SK-N-SH (cell line): Measurements from ENCODE around the gene GID4. TPM values are rescaled to one million over a fixed set of nuclear protein-coding genes. Genes with fewer than 3 reads are reported as not detected.
A peak's percentile ranks its signal among the peaks of the same experiment; 100 is the strongest.

Source experiments
- CTCF ChIA-PET: fragments of 300-600, 350-600 bp; formaldehyde crosslinking; extraction: SDS; loops from one replicate; lab custom pipeline; 2021; lab: Yijun Ruan, JAX
- POLR2A ChIA-PET: fragments of 350-600 bp; sonication (Branson Sonifier 250); formaldehyde crosslinking; extraction: SDS; loops from one replicate; lab custom pipeline; 2020; ENCODE audit warnings: antibody characterized with exemption, inconsistent platforms; lab: Yijun Ruan, JAX
- DNase-seq: peaks from one replicate; pipeline ENCODE4 v3.0.0; 2012
- H2AFZ ChIP-seq: fragments of 200-600 bp; sonication (generic); 2 replicates; pipeline ENCODE4 v1.8.1; 2016; ENCODE audit warnings: antibody characterized with exemption, mild to moderate bottlenecking, low read depth
- H3F3A ChIP-seq: fragments of 200-600 bp; sonication (generic); replicated peaks from 2 replicates; pipeline ENCODE3; 2016; ENCODE audit warnings: antibody characterized with exemption, mild to moderate bottlenecking; ENCODE audit not compliant: insufficient read depth
- H3K27ac ChIP-seq, 2 experiments: fragments of 200-500 bp in 1 of 2; fragments of 200-600 bp in 1 of 2; sonication (Bioruptor generic) in 1 of 2; sonication (generic), shearing (Covaris generic) in 1 of 2; 2 replicates each; pipeline versions ENCODE4 v1.5.1 to v1.6.1; 2014 to 2016; ENCODE audit warnings: low read depth in 2 of 2, inconsistent platforms in 1 of 2, low read length in 1 of 2, mild to moderate bottlenecking in 1 of 2, mixed read lengths in 1 of 2
- H3K27me3 ChIP-seq: fragments of 200-600 bp; sonication (generic), shearing (Covaris generic); 2 replicates; pipeline ENCODE4 v1.6.1; 2016; ENCODE audit warnings: mixed run types; ENCODE audit not compliant: insufficient read depth
- H3K36me3 ChIP-seq, 2 experiments: fragments of 200-500 bp in 1 of 2; fragments of 200-600 bp in 1 of 2; sonication (Bioruptor generic) in 1 of 2; sonication (generic) in 1 of 2; replicated peaks in 1 of 2; 2 replicates each; pipeline versions ENCODE3 to v1.5.1; 2014 to 2016; ENCODE audit warnings: low read length in 1 of 2, mild to moderate bottlenecking in 1 of 2; ENCODE audit not compliant: insufficient read depth in 2 of 2, control insufficient read depth in 1 of 2
- H3K4me1 ChIP-seq, 2 experiments: fragments of 200-500 bp in 1 of 2; fragments of 200-600 bp in 1 of 2; sonication (Bioruptor generic) in 1 of 2; sonication (generic), shearing (Covaris generic) in 1 of 2; 2 replicates each; pipeline versions ENCODE4 v1.5.1 to v1.6.1; 2014 to 2016; ENCODE audit warnings: low read depth in 1 of 2, low read length in 1 of 2, mixed run types in 1 of 2; ENCODE audit not compliant: insufficient read depth in 2 of 2, control insufficient read depth in 1 of 2
- H3K4me2 ChIP-seq: fragments of 200-600 bp; sonication (generic), shearing (Covaris generic); 2 replicates; pipeline ENCODE4 v1.6.1; 2017; ENCODE audit warnings: mixed run types
- H3K4me3 ChIP-seq, 2 experiments: fragments of 200-500 bp in 1 of 2; fragments of 200-600 bp in 1 of 2; sonication (Bioruptor generic) in 1 of 2; sonication (generic), shearing (Covaris generic) in 1 of 2; 2 replicates each; pipeline versions ENCODE4 v1.5.1 to v1.8.1; 2014 to 2016; ENCODE audit warnings: low read depth in 2 of 2, inconsistent platforms in 1 of 2, low read length in 1 of 2, mild to moderate bottlenecking in 1 of 2, mixed read lengths in 1 of 2, moderate library complexity in 1 of 2
- H3K79me2 ChIP-seq: fragments of 200-600 bp; sonication (generic); 2 replicates; pipeline ENCODE4 v1.8.1; 2017; ENCODE audit warnings: mild to moderate bottlenecking; ENCODE audit not compliant: insufficient read depth
- H3K9ac ChIP-seq: fragments of 200-600 bp; sonication (generic); 2 replicates; pipeline ENCODE4 v1.6.1; 2017; ENCODE audit warnings: mixed run types
- H3K9me2 ChIP-seq: fragments of 200-600 bp; sonication (generic); 2 replicates; pipeline ENCODE4 v1.6.1; 2017; ENCODE audit warnings: mixed run types
- H3K9me3 ChIP-seq: fragments of 200-600 bp; sonication (generic); 2 replicates; pipeline ENCODE4 v1.6.1; 2017; ENCODE audit warnings: mixed run types, mild to moderate bottlenecking, moderate library complexity
- H4K20me1 ChIP-seq: fragments of 200-600 bp; sonication (generic); 2 replicates; pipeline ENCODE4 v1.6.1; 2017; ENCODE audit warnings: mild to moderate bottlenecking, mixed run types; ENCODE audit not compliant: insufficient read depth
- NFIC ChIP-seq: IDR thresholded peaks from 2 replicates; pipeline ENCODE4 v1.4.0; 2012; ENCODE audit warnings: borderline replicate concordance
- TEAD4 ChIP-seq: IDR thresholded peaks from 2 replicates; pipeline ENCODE4 v1.4.0; 2012; ENCODE audit warnings: mild to moderate bottlenecking, borderline replicate concordance; ENCODE audit not compliant: insufficient read depth
- WGBS: methylation state at CpG from one replicate; pipeline ENCODE4 v1.1.6; 2017; ENCODE audit warnings: low lambda C conversion rate; 5-methylcytosine and 5-hydroxymethylcytosine counted together
- polyA plus RNA-seq, 3 experiments: library from polyadenylated mRNA; depleted of rRNA; stranded (reverse); fragments of >200 nt; gene quantifications; 2 replicates each; pipeline ENCODE4 v1.2.3, GENCODE V29; 2012
- TF ChIP-seq, protein P1 (sequence below): fragments of 150-350 bp; IDR thresholded peaks from 2 replicates; pipeline ENCODE4 v1.6.1; 2017; ENCODE audit warnings: antibody characterized with exemption, low read length, low read depth, borderline replicate concordance
- TF ChIP-seq, protein P2 (sequence below): IDR thresholded peaks from 2 replicates; pipeline ENCODE4 v1.6.1; 2012; ENCODE audit warnings: mild to moderate bottlenecking, low read depth, low read length, moderate library complexity

The GID4 gene
- polyA plus RNA-seq, 1 of the 3 experiments (the other 2 are of a cell fraction): 4.3 TPM

DNA sequence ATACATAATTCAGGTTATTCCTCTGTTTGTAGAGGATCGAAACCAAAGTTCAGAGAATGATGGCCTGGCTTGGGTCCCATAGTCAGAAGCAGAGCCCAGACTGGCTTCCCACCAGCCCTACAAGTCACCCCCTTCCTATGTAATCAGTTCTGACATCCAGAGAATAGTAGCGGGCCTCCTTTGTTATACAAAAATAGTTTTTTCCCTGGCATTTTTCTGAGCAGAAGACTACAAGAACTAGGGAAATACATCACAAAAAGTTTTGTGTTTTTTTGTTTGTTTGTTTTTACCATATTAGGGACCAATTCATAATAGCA lies 19.4 kb upstream of the GID4 start:
- Histone ChIP-seq H4K20me1 (no peaks in the 10 kb centered on the region), H2AFZ (no peak overlapping the region), H3K9me3 (no peaks in the 10 kb centered on the region), H3K4me2 (no peak overlapping the region), H3K27ac (peak overlapping the region in 1 of 2 experiments; percentile 44; a peak in 1 of 4 replicates), H3K4me1 (peaks cover 0 to 38% of the 10 kb centered on the region in 2 experiments; a peak in 1 of 4 replicates), H3K27me3 (no peaks in the 10 kb centered on the region), H3K4me3 (no peak overlapping the region), H3K9me2 (no peaks in the 10 kb centered on the region), H3K36me3 (peaks cover 0 to 17% of the 10 kb centered on the region in 2 experiments), H3K9ac (no peak overlapping the region), H3F3A (peaks cover 4% of the 10 kb centered on the region), H3K79me2 (no peaks in the 10 kb centered on the region)
- no peak for DNase-seq
- CTCF ChIA-PET: interaction anchor here (1.1 to 1.5 kb wide), 2 partner anchors 13 to 25 kb away, joined by 3 to 7 read pairs; no protein-coding TSS in a partner anchor
- 96% methylated on average over 2 of the region's 2 CpGs for WGBS
- POLR2A ChIA-PET: no interaction called here
- TF ChIP-seq NFIC: no peak

DNA sequence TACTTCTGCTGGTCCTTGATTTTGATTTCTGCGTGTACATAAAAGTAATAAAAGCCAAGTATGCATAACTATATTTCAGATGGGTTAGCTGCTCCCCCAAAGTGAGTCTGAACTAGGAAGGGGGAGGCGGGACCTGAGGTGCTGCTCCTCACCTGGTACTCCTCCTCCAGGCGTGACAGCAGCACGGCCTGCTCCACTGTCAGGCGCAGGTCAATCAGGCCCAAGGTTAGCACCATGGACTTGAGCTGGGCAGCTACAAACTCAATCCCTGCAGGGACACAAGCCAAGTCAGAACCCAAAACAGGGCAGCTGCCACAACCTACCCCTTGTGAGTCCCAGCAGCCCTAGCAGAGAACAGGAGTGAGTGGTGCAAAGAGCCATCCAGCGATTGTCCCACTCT lies 18.2 kb upstream of the GID4 start:
- no peaks in the 10 kb centered on the region for H3K79me2 ChIP-seq
- CTCF ChIA-PET: interaction anchor here (1.2 kb wide), 1 partner anchor 18 kb away, joined by 3 read pairs; no protein-coding TSS in a partner anchor
- whole genome bisulfite sequencing: 98% methylated on average over 6 of the region's 6 CpGs

More for the DNA sequence above, 18.2 kb upstream of the GID4 start:
- peaks cover 4% of the 10 kb centered on the region for H3F3A ChIP-seq
- no peak overlapping the region for H3K4me2 ChIP-seq
- peaks cover 0 to 10% of the 10 kb centered on the region in 2 experiments for H3K36me3 ChIP-seq
- H2AFZ ChIP-seq: no peak overlapping the region
- H3K4me3 ChIP-seq: no peak overlapping the region
- TF ChIP-seq, protein P1, sequence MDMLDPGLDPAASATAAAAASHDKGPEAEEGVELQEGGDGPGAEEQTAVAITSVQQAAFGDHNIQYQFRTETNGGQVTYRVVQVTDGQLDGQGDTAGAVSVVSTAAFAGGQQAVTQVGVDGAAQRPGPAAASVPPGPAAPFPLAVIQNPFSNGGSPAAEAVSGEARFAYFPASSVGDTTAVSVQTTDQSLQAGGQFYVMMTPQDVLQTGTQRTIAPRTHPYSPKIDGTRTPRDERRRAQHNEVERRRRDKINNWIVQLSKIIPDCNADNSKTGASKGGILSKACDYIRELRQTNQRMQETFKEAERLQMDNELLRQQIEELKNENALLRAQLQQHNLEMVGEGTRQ: no peak
- TF ChIP-seq TEAD4: no peak
- TF ChIP-seq, protein P2, sequence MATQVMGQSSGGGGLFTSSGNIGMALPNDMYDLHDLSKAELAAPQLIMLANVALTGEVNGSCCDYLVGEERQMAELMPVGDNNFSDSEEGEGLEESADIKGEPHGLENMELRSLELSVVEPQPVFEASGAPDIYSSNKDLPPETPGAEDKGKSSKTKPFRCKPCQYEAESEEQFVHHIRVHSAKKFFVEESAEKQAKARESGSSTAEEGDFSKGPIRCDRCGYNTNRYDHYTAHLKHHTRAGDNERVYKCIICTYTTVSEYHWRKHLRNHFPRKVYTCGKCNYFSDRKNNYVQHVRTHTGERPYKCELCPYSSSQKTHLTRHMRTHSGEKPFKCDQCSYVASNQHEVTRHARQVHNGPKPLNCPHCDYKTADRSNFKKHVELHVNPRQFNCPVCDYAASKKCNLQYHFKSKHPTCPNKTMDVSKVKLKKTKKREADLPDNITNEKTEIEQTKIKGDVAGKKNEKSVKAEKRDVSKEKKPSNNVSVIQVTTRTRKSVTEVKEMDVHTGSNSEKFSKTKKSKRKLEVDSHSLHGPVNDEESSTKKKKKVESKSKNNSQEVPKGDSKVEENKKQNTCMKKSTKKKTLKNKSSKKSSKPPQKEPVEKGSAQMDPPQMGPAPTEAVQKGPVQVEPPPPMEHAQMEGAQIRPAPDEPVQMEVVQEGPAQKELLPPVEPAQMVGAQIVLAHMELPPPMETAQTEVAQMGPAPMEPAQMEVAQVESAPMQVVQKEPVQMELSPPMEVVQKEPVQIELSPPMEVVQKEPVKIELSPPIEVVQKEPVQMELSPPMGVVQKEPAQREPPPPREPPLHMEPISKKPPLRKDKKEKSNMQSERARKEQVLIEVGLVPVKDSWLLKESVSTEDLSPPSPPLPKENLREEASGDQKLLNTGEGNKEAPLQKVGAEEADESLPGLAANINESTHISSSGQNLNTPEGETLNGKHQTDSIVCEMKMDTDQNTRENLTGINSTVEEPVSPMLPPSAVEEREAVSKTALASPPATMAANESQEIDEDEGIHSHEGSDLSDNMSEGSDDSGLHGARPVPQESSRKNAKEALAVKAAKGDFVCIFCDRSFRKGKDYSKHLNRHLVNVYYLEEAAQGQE: no peak
- no peaks in the 10 kb centered on the region for H3K9me2 ChIP-seq
- H3K9me3 ChIP-seq: no peaks in the 10 kb centered on the region
- POLR2A ChIA-PET: no interaction called here
- no peak overlapping the region for H3K27ac ChIP-seq
- DNase-seq: no peak
- peaks cover 6 to 46% of the 10 kb centered on the region in 2 experiments; a peak in 2 of 4 replicates for H3K4me1 ChIP-seq
- no peaks in the 10 kb centered on the region for H3K27me3 ChIP-seq
- H3K9ac ChIP-seq: no peak overlapping the region
- H4K20me1 ChIP-seq: no peaks in the 10 kb centered on the region
